GM19025 (cell line): ENCODE results near the gene CAPN10.
"Not testable (repeated sequence)": the region's sequence is repeated elsewhere in the genome, so short reads cannot be mapped to it uniquely, and the experiment has no call there.

ENCODE experiments used
- ATAC-seq: cut with Tn5 transposase; IDR thresholded peaks from one replicate; pipeline ENCODE4 v1.9.1; 2021; ENCODE audit warnings: mild to moderate bottlenecking, low read depth, moderate library complexity; ENCODE audit not compliant: unreplicated experiment

CAPN10 gene

GRCh38 chr2:240586198-240586918 is at the start of gene CAPN10:
TSS of gene CAPN10 (plus strand) at chr2:240586734. CDS start at chr2:240586912, 178 bp downstream.
- ATAC-seq, result peak; percentile 54

- no peak for ATAC-seq
Observed at GRCh38 chr2:240538031-240538780, 48.3 kb upstream of the CAPN10 start.

GRCh38 chr2:240539101-240539500 is 47.4 kb upstream of the CAPN10 start:
- not testable (repeated sequence) for ATAC-seq

GRCh38 chr2:240539906-240540305 is 46.6 kb upstream of the CAPN10 start:
- ATAC-seq, result no peak

- no peak for ATAC-seq
Observed at GRCh38 chr2:240551288-240551687, 35.2 kb upstream of the CAPN10 start.

GRCh38 chr2:240551811-240552210 is 34.7 kb upstream of the CAPN10 start:
- ATAC-seq, result no peak

- ATAC-seq, result no peak
Observed at GRCh38 chr2:240553956-240554480, 32.5 kb upstream of the CAPN10 start.

- no peak for ATAC-seq
Observed at GRCh38 chr2:240554767-240555493, 31.6 kb upstream of the CAPN10 start.

GRCh38 chr2:240555541-240556250 is 30.8 kb upstream of the CAPN10 start:
- ATAC-seq, result no peak

- no peak for ATAC-seq
Observed at GRCh38 chr2:240556553-240557100, 29.9 kb upstream of the CAPN10 start.

GRCh38 chr2:240557101-240557751 is 29.3 kb upstream of the CAPN10 start:
- no peak for ATAC-seq

GRCh38 chr2:240557808-240558207 is 28.7 kb upstream of the CAPN10 start, which contains the start of gene ANKMY1:
TSS of gene ANKMY1 (minus strand) at chr2:240557988. CDS start at chr2:240557335, 653 bp downstream.
- ATAC-seq, result no peak

- ATAC-seq, result no peak
Observed at GRCh38 chr2:240558236-240558761, 28.2 kb upstream of the CAPN10 start.

GRCh38 chr2:240559286-240559685 is 27.2 kb upstream of the CAPN10 start:
- no peak for ATAC-seq

GRCh38 chr2:240560084-240560479 is 26.5 kb upstream of the CAPN10 start, which contains the start of gene DUSP28:
TSS of gene DUSP28 (plus strand) at chr2:240560357. CDS start at chr2:240560685, 328 bp downstream.
- peak; percentile 49 for ATAC-seq

- peak; percentile 48 for ATAC-seq
Observed at GRCh38 chr2:240560480-240561324, 25.8 kb upstream of the CAPN10 start.

GRCh38 chr2:240561325-240561971 is 25.1 kb upstream of the CAPN10 start:
- ATAC-seq, result no peak

GRCh38 chr2:240563231-240563630 is 23.3 kb upstream of the CAPN10 start:
- not testable (repeated sequence) for ATAC-seq
